NCI-H524 (cell line): ENCODE measurements around the gene RBM17.
"Not testable (repeated sequence)": the region's sequence is repeated elsewhere in the genome, so short reads cannot be mapped to it uniquely, and the experiment has no call there.

Source experiments
- DNase-seq, 2 experiments: peaks; one replicate each; lab custom pipeline; 2025; lab: John Stamatoyannopoulos, UW

RBM17 gene

GRCh38 chr10:6161921-6162320 lies 73.1 kb downstream of the RBM17 start:
- DNase-seq, result no peak

- DNase-seq, result no peak
Measured at GRCh38 chr10:6162589-6163356, 73.9 kb downstream of the RBM17 start.

GRCh38 chr10:6163364-6164270 lies 74.8 kb downstream of the RBM17 start:
- DNase-seq, result no peak

- no peak for DNase-seq
Measured at GRCh38 chr10:6164271-6165095, 75.6 kb downstream of the RBM17 start.

- no peak for DNase-seq
Measured at GRCh38 chr10:6165221-6165725, 76.4 kb downstream of the RBM17 start.

GRCh38 chr10:6165933-6166332 lies 77.1 kb downstream of the RBM17 start:
- DNase-seq, result not testable (repeated sequence)
